HG03378 (cell line): ENCODE data around the gene DBNDD2.

Source experiments
- ATAC-seq: cut with Tn5 transposase; IDR thresholded peaks from one replicate; pipeline ENCODE4 v1.9.1; 2021; ENCODE audit warnings: mild to moderate bottlenecking, moderate library complexity; ENCODE audit not compliant: unreplicated experiment

The DBNDD2 gene

DNA sequence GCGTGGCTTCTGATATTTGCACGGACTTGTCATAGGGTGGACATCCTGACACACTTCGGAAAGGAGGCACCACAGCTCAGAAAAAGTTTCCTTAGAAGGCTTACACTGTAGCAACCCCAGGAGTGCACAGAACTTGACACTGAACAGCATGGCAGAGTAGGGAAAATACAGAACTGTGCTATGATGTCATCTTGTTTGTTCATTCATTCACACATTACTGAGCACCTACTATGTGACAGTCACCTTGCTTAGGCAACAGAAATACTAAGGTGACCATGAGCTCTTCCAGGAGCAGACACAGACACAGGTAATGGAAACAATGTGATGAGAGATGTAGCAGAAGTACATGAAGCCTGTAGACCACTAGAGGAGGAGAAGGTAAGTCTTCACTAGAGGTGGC lies 5.4 kb downstream of the DBNDD2 start:
- ATAC-seq = no peak

DNA sequence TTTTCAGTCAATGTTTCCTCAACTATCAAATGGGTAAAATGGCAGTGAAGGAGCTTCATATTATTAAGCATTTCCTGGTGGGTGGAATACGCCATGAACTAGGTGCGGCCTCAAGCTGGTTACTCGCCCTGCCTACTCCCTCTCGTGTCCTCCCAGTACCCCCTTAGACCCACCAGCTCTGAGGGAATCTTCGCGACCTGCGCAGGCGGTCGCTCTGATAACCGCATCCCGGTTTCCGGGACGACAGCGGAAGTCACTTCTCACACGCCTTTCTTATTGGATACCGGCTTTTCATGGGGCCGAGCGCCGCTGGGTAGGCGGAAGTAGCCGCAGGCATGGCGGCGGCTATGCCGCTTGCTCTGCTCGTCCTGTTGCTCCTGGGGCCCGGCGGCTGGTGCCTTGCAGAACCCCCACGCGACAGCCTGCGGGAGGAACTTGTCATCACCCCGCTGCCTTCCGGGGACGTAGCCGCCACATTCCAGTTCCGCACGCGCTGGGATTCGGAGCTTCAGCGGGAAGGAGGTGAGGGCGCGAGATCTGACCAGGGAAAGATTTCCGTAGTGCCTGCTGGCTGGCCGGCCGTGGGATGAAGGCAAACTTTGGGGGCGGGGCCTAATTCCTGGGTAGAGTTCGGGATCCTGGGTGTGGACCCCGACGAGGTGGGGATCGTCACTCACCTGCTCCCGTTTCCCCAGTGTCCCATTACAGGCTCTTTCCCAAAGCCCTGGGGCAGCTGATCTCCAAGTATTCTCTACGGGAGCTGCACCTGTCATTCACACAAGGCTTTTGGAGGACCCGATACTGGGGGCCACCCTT lies 7.9 kb downstream of the DBNDD2 start, which contains the start of gene PIGT:
TSS of gene PIGT (plus strand) at position 320 of the 816 bp plus-strand sequence. CDS start at position 336, 16 bp downstream.
- ATAC-seq = peak; percentile 52

DNA sequence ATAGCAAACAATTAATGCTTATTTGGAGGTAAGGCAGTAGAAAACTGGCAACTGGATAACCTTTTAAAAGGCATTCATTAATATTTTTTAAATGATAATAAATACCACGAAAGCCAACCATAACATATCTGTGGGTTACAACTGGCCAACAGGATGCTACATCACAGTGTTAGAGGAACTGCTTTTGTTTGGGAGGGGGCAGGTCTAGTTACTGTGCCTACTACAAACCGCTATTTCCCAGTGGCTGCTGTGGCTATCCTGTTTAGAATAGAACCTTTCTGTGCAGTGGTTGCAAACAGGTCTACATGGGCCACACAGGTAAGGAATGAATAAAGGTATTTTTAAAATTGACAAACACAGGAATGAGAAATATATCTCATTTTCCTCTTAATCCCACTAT lies 8.8 kb downstream of the DBNDD2 start:
- no peak for ATAC-seq

DNA sequence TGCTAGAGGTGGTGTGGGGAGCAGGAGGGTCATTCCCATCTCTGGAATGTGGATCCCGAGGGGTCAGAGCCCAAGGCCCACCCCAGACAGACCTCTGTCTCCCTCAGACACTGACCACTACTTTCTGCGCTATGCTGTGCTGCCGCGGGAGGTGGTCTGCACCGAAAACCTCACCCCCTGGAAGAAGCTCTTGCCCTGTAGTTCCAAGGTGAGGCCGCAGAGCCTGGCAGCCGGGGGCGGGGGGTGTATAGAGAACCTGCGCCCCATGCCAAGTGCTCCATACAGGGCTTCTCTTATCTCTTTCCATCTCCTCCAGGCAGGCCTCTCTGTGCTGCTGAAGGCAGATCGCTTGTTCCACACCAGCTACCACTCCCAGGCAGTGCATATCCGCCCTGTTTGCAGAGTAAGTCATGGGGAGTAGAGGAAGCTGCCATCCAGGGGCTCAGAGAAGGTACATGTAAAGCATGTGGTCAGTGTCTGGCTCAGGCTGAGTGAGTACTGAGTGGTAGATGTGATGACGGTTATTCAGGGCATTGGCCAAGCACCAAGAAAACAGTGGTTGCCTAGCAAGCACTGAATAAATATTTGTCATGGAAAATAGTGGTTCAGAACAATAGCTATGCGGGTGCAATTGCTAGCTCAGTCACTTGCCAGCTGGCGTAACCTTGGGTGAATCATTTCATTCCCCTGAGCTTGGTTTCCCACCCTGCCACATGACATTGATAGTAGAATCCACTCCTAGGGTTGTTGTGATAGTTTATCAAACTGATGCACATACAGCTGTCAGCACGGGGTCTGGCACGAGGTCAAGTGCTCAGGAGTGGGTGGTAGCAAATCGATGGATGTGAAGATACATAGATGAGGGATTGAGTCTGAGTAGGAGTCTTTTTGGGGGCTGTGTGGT lies 11.4 kb downstream of the DBNDD2 start:
- ATAC-seq = peak; percentile 84

DNA sequence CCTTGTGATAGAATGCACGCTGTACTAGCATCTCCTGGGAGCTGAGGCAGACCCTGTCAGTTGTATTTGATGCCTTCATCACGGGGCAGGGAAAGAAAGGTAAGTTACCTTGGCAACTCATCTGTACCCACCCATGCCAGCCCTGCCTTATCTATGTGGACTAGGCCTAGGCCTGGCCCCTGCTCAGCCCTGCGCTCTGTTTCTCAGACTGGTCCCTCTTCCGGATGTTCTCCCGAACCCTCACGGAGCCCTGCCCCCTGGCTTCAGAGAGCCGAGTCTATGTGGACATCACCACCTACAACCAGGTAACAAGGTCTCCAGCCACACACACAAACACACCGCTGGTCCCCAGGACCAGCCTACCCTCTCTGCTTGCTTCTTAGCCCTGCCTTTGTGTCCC lies 12.0 kb downstream of the DBNDD2 start:
- no peak for ATAC-seq

DNA sequence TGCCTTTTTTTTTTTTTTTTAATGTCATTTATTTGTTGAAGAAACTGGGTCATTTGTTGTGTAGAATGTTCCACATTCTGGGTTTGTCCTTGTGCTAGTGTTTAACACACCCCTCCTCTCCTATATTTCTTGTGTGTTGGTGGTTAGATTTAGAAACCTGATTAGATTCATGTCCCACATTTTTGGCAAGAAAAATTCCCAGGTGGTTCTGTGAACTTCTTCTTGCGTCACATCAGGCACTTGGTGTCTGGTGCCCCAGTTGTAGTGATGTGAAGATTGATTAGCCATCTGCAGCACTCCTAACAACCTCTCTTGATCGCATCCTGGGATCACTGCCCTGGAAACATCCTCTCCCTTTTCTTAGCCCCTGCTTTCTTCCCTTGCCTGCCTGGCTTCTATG lies 15.6 kb downstream of the DBNDD2 start:
- no peak for ATAC-seq

DNA sequence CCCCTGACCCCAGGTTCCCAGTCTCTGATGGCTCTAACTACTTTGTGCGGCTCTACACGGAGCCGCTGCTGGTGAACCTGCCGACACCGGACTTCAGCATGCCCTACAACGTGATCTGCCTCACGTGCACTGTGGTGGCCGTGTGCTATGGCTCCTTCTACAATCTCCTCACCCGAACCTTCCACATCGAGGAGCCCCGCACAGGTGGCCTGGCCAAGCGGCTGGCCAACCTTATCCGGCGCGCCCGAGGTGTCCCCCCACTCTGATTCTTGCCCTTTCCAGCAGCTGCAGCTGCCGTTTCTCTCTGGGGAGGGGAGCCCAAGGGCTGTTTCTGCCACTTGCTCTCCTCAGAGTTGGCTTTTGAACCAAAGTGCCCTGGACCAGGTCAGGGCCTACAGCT lies 17.5 kb downstream of the DBNDD2 start:
- ATAC-seq = no peak

DNA sequence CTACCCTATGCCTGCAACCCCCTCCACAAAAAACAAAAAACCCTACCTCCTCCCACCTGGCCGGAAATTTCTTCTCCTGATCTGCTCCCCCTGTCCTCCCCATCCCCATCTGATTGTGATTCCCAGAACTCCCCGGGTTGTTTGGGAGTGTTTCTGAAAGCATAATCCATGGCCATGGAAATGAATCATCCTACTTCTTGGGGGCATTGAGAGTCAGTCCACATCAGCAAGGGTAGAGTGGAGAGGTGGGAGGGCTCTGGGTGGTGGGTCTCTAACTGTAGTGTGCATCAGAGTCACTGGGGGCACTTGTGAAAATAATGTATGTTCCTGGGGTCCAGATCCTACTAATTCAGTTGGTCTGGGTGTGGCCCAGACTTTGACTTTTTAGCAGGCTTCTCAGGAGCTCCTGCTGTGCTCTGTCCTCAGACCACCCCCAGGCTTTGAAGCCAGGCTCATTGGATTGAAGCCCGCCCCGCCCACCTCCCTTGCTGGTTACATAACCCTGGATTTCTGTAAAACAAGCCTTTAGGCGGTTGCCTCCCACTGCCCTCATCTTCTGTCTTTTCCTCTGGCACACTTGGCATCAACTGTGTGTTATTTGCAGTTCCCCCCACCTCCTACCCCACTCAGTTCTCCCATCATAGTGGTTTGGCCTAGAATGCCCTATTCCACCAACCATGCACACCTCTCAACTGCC lies 18.4 kb downstream of the DBNDD2 start:
- ATAC-seq = no peak

DNA sequence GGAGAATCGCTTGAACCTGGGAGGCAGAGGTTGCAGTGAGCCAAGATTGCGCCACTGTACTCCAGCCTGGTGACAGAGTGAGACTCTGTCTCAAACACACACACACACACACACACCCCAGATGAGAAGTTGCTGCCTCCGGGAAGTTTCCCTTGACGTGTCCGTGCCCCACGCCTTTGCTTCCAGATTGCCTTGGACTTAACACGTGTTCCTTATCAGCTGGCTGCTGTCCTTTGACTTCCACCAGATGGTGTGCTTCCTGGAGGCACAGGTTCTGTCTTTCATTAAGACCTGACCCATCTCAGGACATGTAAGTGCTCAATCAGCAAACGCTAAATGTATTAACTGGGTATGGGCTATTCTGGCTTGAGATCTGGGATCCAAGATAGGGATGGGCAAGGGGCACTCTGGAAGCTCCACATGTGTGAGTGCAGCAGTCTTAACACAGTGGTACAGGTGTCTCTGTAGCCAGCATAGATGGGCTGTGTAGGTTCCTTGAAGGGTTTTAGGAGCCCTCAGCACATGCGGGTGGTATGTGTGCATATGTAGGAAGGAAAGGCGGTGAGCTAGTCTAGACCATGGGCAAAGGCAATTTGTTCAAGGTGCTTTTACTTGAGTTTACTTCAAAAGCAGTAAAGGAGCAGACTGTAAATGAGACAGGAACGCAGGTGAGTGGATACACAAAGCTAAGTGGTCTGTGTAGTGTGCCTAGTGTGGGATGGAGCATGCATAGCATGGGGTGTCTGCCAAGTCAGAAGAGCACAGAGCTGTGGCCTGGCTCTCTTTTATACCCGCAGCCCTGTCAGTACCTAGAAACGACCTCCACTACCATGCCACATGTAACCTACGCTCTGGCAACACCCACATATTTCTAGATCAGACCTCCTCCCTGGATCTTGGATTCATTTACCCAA lies 19.4 kb downstream of the DBNDD2 start:
- ATAC-seq = no peak

DNA sequence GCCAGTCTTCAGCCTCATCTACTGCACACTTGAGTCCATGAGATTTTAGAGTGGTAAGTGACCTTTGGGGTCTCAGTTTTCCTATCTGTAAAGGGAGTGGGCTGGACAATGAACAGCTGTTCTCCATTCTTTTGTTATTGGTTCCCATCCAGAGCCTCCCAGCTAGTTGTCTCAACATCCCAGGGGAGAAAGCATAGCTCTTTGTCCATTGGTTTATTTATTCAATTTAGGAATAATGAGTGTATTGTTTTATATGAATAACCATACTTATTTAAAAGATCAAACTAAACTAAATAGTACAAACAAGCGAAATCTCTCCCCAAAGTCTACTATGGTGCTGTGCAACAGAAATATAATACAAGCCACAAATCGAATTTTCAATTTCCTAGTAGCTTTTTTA lies 21.5 kb downstream of the DBNDD2 start:
- ATAC-seq = no peak

DNA sequence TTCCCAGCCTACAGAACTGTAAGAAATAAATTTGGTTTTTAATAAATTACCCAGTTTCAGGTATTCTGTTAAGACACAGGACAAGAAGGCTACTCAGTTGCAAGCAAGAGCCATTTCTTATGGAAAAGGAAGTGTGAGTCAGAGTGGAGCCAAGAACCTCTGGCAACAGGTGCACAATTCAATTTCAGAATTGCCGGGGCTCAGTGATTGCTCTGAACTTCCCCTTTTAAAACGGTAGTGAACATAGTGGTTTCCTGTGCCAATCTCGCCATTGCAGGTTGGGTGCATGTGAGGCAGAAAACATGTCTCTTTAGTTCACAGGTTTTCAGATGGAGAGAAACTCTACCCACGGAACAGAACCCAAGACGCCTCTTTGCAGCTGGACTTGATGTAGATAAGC lies 24.2 kb downstream of the DBNDD2 start:
- peak; percentile 62 for ATAC-seq

DNA sequence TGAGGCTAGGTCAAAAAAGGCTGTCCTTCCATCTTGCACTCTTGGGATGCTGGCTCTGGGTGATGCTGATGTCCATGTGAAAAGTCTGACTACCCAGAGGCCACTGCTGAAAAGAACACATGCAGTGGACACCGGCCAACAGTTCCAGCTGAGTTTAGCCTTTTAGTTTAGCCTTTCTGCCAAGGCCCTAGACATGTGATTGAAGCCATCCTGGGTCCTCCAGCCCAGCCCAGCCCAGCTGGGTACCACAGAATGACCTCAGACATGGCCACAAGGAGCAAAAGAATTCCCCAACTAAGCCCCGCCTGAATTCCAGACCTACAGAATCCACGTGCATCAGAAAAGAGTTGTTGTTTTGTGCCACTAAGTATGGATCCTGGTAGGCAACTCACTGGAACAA lies 25.2 kb downstream of the DBNDD2 start:
- ATAC-seq = no peak

DNA sequence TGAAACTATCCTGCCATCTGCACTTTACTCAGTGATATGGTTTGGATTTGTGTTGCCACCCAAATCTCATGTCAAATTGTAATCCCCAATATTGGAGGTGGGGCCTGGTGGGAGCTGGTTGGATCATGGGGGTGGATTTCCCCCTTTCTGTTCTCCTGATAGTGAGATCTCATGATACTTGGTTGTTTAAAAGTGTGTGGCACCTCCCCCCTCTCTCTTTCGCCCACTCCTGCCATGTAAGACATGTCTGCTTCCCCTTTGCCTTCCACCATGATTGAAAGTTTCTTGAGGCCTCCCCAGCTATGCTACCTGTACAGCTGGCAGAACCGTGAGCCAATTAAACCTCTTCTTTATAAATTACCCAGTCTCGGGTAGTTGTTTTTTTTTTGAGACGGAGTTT lies 25.9 kb downstream of the DBNDD2 start:
- ATAC-seq = no peak

DNA sequence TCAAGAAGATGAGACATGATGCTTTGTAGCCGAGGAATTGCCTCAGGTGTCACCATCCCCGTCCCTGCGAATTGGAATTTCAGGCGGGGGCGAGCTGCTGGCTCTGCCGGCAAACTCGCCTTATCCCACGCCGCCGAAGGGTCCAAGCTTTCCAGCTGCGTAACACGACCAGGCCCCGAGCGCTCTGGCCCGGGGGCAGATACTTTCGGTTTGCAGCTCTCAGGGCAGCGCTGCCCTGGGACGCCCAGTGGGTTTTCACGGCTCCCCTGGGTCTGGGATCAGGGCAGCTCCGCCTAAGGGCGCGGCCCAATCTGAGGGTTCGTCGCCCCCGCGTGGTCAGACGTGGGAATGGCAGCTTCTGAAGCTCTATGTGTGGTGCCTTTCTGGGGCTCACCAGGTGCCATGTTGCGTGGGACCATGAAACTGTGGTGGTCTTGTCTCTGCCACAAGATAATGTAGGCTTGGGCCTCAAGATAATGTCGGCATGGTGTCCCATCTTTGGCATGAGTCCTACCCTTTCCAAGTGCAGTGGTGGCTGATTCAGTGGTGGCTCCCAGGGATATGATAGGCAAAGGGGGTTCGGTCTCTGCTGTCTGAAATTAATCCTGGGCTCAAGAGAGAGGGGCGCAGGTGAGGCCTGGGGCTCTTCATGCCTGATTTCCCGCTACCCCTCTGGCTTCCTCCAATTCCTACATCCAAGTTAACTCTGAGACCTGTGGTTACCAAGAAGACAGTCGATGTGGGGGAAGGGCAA lies 28.8 kb downstream of the DBNDD2 start:
- ATAC-seq = peak; percentile 71

DNA sequence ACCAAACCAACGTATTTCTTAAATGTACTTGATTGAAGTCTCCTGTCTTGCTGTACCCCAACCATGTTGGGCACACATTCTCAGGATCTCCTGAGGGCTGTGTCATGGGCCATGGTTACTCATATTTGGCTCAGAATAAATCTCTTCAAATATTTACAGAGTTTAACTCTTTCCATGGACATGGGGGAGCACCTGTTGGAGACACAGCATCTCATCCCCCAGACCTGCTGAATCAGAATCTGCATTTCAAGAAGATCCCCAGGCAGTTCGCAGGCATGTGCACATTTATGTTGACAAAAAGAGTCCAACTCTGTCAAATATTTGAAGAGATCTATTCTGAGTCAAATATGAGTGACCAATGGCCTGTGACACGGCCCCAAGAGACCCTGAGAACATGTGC lies 32.3 kb downstream of the DBNDD2 start:
- no peak for ATAC-seq

DNA sequence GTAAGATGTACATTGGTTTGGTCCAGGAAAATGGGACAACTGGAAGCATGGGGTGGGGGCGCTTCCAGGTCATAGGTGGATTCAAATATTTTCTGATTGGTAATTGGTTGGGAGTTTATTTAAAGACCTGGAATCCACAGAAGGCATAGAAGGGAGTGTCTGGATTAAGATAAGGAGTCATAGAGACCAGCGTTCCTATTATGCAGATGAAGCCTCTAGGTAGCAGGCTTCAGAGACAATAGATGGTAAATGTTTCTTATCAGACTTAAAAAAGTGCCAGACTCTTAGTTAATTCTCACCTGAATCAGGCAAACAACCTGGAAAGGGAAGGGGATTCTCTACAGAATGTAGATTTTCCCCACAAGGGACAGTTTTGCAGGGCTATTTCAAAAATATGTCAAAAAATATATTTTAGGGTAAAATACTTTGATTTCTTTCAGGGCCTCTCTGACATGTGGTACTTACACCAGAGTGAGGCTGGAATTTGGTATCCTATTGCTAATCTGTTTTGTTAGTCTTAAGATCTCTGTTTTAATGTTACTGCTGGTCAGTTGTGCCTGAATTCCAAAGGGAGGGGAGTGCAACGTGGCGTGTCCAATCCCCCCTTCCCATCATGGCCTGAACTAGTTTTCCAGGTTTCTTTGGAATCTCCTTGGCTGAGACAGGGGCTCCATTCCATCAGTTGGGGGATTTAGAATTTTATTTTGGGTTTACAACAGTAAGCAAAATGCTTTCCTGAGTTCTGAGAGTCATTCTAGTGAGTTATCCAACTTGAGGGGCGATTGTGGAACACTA lies 33.0 kb downstream of the DBNDD2 start:
- no peak for ATAC-seq

DNA sequence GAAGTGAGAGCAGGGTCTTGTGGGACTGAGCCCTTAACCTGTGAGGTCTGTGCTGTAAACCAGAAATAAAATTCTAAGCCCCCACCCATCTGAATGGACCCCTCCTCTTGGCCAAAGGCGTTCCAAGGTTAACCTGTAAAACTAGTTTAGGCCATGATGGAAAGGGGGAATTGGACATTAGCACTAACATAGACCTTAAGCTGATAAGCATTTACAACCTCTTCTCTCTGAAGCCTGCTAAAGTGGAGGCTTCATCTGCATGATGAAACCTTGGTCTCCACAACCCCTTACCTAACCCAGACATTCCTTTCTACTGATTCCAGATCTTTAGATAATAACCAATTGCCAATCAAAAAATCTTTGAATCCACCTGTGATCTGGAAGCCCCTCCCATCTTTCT lies 33.7 kb downstream of the DBNDD2 start:
- ATAC-seq = no peak

DNA sequence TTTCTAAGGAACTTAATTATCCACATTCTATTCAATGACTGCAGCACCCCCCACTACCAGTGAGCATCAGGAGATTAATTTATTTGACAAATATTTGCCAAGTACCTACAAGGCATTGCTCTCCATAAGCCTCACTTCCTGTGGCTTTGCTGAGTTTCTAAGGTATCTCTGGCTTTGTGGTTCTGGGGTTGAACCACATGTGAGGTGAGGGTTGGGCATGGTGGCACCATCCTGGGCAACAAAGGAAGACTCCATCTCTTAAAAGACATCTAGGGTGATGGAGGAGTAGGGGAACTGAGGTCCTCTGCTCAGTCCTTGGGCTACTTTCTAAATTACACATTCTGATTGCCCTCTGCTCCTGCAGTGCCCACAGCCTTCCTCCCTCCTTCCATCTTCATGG lies 36.0 kb downstream of the DBNDD2 start:
- no peak for ATAC-seq
